ENCODE measurements around the gene GLIS2. TPM values are rescaled to one million over a fixed set of nuclear protein-coding genes. Genes with fewer than 3 reads are reported as not detected.

The GLIS2 gene
- polyA plus RNA-seq (2011; rRNA removed), result 2.2 and 2.9 TPM in 2 replicates
- 3.1 and 3.4 TPM in 2 replicates for polyA minus RNA-seq (2011; rRNA and poly(A)+ RNA removed)

DNA sequence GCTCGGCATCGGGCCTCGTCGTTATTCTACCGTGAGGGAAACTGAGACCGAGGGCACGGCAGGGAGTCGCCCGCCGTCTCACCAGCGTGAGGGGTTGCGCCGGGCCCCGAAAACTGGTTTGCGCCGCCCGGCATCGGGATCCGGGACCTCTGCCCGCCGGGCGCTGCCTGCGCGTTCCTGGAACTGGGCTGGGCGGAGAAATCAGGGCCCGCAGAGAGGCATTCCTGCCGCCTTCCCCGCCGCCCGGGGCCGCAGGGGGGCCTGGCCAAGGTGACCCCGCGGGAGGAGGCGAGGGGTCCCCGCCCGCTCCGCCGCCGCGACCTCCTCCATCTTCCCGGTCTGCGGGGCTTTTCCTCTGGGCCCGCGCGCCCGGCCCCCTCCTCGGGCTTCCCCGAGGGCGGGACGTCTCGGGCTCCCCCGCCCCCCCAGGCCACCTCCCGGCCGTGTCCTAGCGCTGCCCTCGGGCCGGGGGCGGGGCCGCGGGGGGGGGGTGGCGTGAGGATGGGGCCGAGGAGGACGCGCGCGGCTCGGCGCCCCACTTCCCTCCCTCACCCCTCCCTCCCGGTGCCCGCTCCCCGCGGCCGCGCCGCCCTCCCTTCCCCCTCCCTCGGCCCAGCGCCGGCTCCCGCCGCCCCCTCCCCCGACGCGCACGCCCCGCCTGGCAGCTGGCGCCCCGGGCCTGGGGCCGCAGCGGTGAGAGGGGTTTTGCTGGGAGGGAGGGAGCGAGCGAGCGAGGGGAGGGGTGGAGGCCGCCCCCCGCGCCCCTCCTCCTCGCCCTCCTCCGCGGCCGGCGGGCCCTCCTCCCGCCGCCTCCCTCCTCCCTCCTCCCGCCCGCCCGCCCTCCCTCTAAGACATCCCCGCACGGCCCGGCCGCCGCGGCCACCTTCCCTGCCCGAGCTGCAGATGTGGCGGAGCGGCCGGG, at the start of gene GLIS2:
Gene GLIS2, plus strand, starts transcription at position 882 of the 922 bp plus-strand sequence. CDS start 16,214 bp downstream, outside the sequence.
- H3K4me3 ChIP-seq (ENCODE audit: low read depth, low read length), result peak within 1 kb of the TSS; percentile 76
- ChIA-PET POLR2A (interaction anchor here (0.6 to 1.0 kb wide), 3 partner anchors 12 to 87 kb away, joined by 3 to 6 read pairs (median 4); partner anchors contain the start of gene TFAP4), CTCF (interaction anchor here (0.5 to 1.4 kb wide), 3 partner anchors 13 to 140 kb away, joined by 3 to 6 read pairs (median 4); no protein-coding TSS in a partner anchor)
- DNase-seq (ENCODE audit: low read depth, low spot score), result no peak
- H3K27ac ChIP-seq (ENCODE audit: low read depth, low read length), result peak within 1 kb of the TSS; percentile 89
- no peaks in the 10 kb centered on the region; the same call in 1 of the 2 replicates for H3K9me3 ChIP-seq (ENCODE audit: control insufficient read depth, insufficient read depth, low read length)
- TF ChIP-seq, protein P1, sequence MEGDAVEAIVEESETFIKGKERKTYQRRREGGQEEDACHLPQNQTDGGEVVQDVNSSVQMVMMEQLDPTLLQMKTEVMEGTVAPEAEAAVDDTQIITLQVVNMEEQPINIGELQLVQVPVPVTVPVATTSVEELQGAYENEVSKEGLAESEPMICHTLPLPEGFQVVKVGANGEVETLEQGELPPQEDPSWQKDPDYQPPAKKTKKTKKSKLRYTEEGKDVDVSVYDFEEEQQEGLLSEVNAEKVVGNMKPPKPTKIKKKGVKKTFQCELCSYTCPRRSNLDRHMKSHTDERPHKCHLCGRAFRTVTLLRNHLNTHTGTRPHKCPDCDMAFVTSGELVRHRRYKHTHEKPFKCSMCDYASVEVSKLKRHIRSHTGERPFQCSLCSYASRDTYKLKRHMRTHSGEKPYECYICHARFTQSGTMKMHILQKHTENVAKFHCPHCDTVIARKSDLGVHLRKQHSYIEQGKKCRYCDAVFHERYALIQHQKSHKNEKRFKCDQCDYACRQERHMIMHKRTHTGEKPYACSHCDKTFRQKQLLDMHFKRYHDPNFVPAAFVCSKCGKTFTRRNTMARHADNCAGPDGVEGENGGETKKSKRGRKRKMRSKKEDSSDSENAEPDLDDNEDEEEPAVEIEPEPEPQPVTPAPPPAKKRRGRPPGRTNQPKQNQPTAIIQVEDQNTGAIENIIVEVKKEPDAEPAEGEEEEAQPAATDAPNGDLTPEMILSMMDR (IDR thresholded peaks at IDR 0.05; ENCODE audit: low read depth, low read length), result no peak
- H3K27me3 ChIP-seq (ENCODE audit: control insufficient read depth, insufficient read depth, low read length), result no peaks in the 10 kb centered on the region

DNA sequence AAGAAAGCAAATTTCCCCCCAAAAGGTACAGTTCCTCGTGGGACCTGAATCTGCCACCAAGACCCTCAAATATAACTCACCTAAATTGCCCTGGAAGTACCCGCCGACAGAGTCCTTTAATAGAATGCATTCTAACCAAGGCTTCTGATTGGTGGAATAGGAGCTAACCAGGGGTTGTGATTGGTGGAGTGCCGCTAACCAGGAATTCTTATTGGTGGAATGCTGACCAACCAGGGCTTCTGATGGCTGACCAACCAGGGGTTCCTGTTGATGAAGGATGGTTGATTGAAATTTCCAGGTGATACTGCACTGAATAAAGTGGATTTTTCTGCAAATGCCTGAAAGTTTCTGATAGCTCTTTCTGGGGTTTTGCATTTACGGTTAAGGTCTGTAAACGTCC, 49.5 kb upstream of the GLIS2 start:
- Histone ChIP-seq H3K27ac (ENCODE audit: low read depth, low read length) (no peak overlapping the region), H3K27me3 (ENCODE audit: control insufficient read depth, insufficient read depth, low read length) (no peaks in the 10 kb centered on the region), H3K4me3 (ENCODE audit: low read depth, low read length) (no peak overlapping the region), H3K9me3 (ENCODE audit: control insufficient read depth, insufficient read depth, low read length) (peaks cover 4% of the 10 kb centered on the region; the same call in 1 of the 2 replicates)
- POLR2A ChIA-PET, result interaction anchor here (0.9 kb wide), 1 partner anchor 13 kb away, joined by 3 read pairs; no protein-coding TSS in a partner anchor
- CTCF ChIA-PET, result interaction anchor here (2.1 kb wide), 1 partner anchor 12 kb away, joined by 20 read pairs; no protein-coding TSS in a partner anchor
- TF ChIP-seq, protein P1 (IDR thresholded peaks at IDR 0.05; ENCODE audit: low read depth, low read length), result no peak
- DNase-seq (ENCODE audit: low read depth, low spot score), result no peak

DNA sequence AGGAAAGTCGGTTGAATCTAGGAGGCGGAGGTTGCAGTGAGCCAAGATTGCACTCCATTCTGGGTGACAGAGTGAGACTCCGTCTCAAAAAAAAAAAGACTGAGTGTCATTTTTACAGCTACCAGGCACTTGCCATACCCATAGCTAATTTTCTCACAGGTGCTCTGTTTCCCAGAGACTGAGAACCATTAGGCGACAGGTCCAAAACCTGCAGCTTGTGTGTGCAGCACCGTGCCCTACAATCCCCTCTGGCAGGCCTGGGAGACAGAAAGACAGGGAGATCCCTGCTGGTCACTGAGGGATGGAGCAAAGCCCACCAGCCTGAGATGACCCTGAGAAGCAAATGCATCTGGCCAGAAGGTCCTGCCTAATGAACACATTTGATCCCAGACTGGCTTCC, 45.8 kb upstream of the GLIS2 start:
- TF ChIP-seq, protein P1 (IDR thresholded peaks at IDR 0.05; ENCODE audit: low read depth, low read length), result no peak
- POLR2A ChIA-PET, result no interaction called here

DNA sequence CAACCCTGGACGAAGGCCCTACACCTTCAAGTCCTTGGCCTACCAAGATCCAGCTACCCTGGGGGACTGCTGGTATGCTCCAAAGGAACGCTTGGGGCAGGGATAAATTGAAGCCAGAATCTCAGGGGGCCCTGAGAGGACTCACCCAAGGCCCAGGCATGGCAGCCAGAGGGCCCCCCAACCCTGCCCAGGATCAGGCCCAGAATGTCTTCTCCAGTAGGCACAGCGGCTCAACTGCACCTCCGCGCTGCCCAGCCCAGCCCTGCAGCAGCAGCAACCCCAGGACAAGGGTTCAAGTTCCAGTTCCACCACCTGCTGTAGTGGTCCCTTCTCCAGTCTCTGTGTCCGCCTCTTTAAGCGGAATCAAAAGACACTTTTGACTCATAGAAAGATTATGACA, 45.3 kb upstream of the GLIS2 start:
- POLR2A ChIA-PET, result no interaction called here
- Histone ChIP-seq H3K9me3 (ENCODE audit: control insufficient read depth, insufficient read depth, low read length) (no peaks in the 10 kb centered on the region; the same call in 1 of the 2 replicates), H3K4me3 (ENCODE audit: low read depth, low read length) (no peak overlapping the region), H3K27me3 (ENCODE audit: control insufficient read depth, insufficient read depth, low read length) (no peaks in the 10 kb centered on the region), H3K27ac (ENCODE audit: low read depth, low read length) (no peak overlapping the region)
- no peak for DNase-seq (ENCODE audit: low read depth, low spot score)
- CTCF ChIA-PET, result interaction anchor here (4.7 kb wide), 1 partner anchor 17 kb away, joined by 20 read pairs; no protein-coding TSS in a partner anchor
- TF ChIP-seq, protein P1 (IDR thresholded peaks at IDR 0.05; ENCODE audit: low read depth, low read length), result no peak

More for the DNA sequence above, 45.8 kb upstream of the GLIS2 start:
- DNase-seq (ENCODE audit: low read depth, low spot score), result no peak
- H3K27me3 ChIP-seq (ENCODE audit: control insufficient read depth, insufficient read depth, low read length), result no peaks in the 10 kb centered on the region
- H3K27ac ChIP-seq (ENCODE audit: low read depth, low read length), result no peak overlapping the region
- CTCF ChIA-PET, result interaction anchor here (4.7 kb wide), 1 partner anchor 16 kb away, joined by 20 read pairs; no protein-coding TSS in a partner anchor
- H3K4me3 ChIP-seq (ENCODE audit: low read depth, low read length), result no peak overlapping the region
- no peaks in the 10 kb centered on the region; the same call in 1 of the 2 replicates for H3K9me3 ChIP-seq (ENCODE audit: control insufficient read depth, insufficient read depth, low read length)
